ENCODE data around the gene HVCN1.

Gene HVCN1

GRCh38 chr12:110627500-110628195 lies 61.3 kb downstream of the HVCN1 start:
- no peaks in the 10 kb centered on the region for H3K36me3 ChIP-seq
- DNase-seq, result no peak
- no peaks in the 10 kb centered on the region for H3K9me3 ChIP-seq
- H3K4me3 ChIP-seq (ENCODE audit: low read depth, low read length), result no peak overlapping the region
- H3K4me1 ChIP-seq, result no peaks in the 10 kb centered on the region
- TF ChIP-seq, protein P1, sequence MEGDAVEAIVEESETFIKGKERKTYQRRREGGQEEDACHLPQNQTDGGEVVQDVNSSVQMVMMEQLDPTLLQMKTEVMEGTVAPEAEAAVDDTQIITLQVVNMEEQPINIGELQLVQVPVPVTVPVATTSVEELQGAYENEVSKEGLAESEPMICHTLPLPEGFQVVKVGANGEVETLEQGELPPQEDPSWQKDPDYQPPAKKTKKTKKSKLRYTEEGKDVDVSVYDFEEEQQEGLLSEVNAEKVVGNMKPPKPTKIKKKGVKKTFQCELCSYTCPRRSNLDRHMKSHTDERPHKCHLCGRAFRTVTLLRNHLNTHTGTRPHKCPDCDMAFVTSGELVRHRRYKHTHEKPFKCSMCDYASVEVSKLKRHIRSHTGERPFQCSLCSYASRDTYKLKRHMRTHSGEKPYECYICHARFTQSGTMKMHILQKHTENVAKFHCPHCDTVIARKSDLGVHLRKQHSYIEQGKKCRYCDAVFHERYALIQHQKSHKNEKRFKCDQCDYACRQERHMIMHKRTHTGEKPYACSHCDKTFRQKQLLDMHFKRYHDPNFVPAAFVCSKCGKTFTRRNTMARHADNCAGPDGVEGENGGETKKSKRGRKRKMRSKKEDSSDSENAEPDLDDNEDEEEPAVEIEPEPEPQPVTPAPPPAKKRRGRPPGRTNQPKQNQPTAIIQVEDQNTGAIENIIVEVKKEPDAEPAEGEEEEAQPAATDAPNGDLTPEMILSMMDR (IDR thresholded peaks at IDR 0.05; ENCODE audit: low read depth, low read length), result no peak
- H3K27me3 ChIP-seq, result no peaks in the 10 kb centered on the region

- TF ChIP-seq, protein P1 (IDR thresholded peaks at IDR 0.05; ENCODE audit: low read depth, low read length), result no peak
- H3K4me1 ChIP-seq, result no peaks in the 10 kb centered on the region
- H3K36me3 ChIP-seq, result no peaks in the 10 kb centered on the region
- H3K27me3 ChIP-seq, result no peaks in the 10 kb centered on the region
- no peak for DNase-seq
- no peaks in the 10 kb centered on the region for H3K9me3 ChIP-seq
- no peak overlapping the region for H3K4me3 ChIP-seq (ENCODE audit: low read depth, low read length)
Measured at GRCh38 chr12:110622582-110622981, 66.3 kb downstream of the HVCN1 start.

GRCh38 chr12:110619534-110619953 lies 69.4 kb downstream of the HVCN1 start:
- Histone ChIP-seq H3K4me1 (no peaks in the 10 kb centered on the region), H3K36me3 (no peaks in the 10 kb centered on the region), H3K4me3 (ENCODE audit: low read depth, low read length) (no peak overlapping the region), H3K9me3 (no peaks in the 10 kb centered on the region), H3K27me3 (no peaks in the 10 kb centered on the region)
- TF ChIP-seq, protein P1 (IDR thresholded peaks at IDR 0.05; ENCODE audit: low read depth, low read length), result 0 out of 2 replicates have a peak, but pooled peaks have one; percentile 7
- DNase-seq, result no peak

GRCh38 chr12:110616471-110617115 lies 72.3 kb downstream of the HVCN1 start:
- DNase-seq, result no peak
- Histone ChIP-seq H3K4me3 (ENCODE audit: low read depth, low read length) (no peak overlapping the region), H3K9me3 (no peaks in the 10 kb centered on the region), H3K27me3 (no peaks in the 10 kb centered on the region), H3K36me3 (no peaks in the 10 kb centered on the region), H3K4me1 (no peaks in the 10 kb centered on the region)
- TF ChIP-seq, protein P1 (IDR thresholded peaks at IDR 0.05; ENCODE audit: low read depth, low read length), result no peak

DNA sequence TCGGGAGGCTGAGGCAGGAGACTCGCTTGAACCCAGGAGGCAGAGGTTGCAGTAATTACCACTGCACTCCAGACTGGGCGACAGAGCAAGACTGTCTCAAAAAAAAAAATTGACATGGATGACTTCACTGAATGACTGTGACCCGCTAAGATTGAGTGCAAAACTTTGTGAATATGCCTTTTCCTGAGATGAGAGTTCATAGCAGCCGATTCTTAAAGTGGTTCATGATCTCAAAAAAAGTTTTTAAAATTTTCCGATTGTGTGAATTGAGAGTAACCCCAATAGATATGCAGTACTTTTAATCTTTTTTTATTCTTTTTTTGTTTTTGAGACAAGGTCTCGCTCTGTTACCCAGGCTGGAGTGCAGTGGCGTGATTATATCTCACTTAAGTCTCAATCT lies 73.7 kb downstream of the HVCN1 start:
- H3K27me3 ChIP-seq, result no peaks in the 10 kb centered on the region
- TF ChIP-seq, protein P1 (IDR thresholded peaks at IDR 0.05; ENCODE audit: low read depth, low read length), result no peak
- DNase-seq, result no peak
- no peak overlapping the region for H3K4me3 ChIP-seq (ENCODE audit: low read depth, low read length)
- no peaks in the 10 kb centered on the region for H3K9me3 ChIP-seq
- no peaks in the 10 kb centered on the region for H3K4me1 ChIP-seq
- no peaks in the 10 kb centered on the region for H3K36me3 ChIP-seq
